K562 (cell line): ENCODE results near the gene LRRC7. TPM values are rescaled to one million over a fixed set of nuclear protein-coding genes. Genes with fewer than 3 reads are reported as not detected.

Source experiments
- ATAC-seq: fragments of 200-7000 bp; cut with Tn5 transposase; 3 replicates; pipeline ENCODE4 v1.9.1; 2020; ENCODE audit warnings: moderate library complexity
- BruUV-seq: library from RNA; stranded (reverse); fragments of 400-500 nt; replicated peaks from 2 replicates; lab custom pipeline; 2021; lab: Mats Ljungman, UMichigan
- CTCF ChIA-PET: fragments of 300-600 bp; formaldehyde crosslinking; extraction: SDS; loops from one replicate; lab custom pipeline; 2021; ENCODE audit warnings: low intra/inter-chr PET ratio; lab: Yijun Ruan, JAX
- POLR2A ChIA-PET: fragments of 300-600, 350-650 bp; sonication (Branson Sonifier 250); formaldehyde crosslinking; extraction: SDS; loops from one replicate; lab custom pipeline; 2021; ENCODE audit warnings: antibody characterized with exemption, inconsistent platforms; lab: Yijun Ruan, JAX
- DNase-seq, 4 experiments: peaks; one replicate each; pipeline versions ENCODE4 v3.0.0 to v3.0.0-alpha.2; 2011 to 2018; ENCODE audit warnings: low spot score in 3 of 4, mixed read lengths in 3 of 4; ENCODE audit errors: extremely low read depth in 1 of 4
- FAIRE-seq: peaks from 2 replicates; lab custom pipeline; 2011; peaks lifted over from hg19 to GRCh38; lab: Jason Lieb, UNC
- H2AFZ ChIP-seq: 2 replicates; pipeline ENCODE4 v1.6.0; 2011; ENCODE audit warnings: low read depth, low read length, control low read depth, inconsistent platforms
- H3K27ac ChIP-seq: fragments of 200-600 bp; 3 replicates; pipeline ENCODE4 v1.8.0; 2011; ENCODE audit warnings: low read depth, mild to moderate bottlenecking, control low read depth, inconsistent platforms, low read length, moderate library complexity, mixed read lengths; ENCODE audit errors: extremely low read depth
- H3K27me3 ChIP-seq, 2 experiments: fragments of 300-600 bp in 1 of 2; 2 replicates in 1 of 2; 3 replicates in 1 of 2; pipeline versions ENCODE4 v1.6.0 to v1.8.0; 2011; ENCODE audit warnings: inconsistent platforms in 2 of 2, low read length in 2 of 2, mild to moderate bottlenecking in 1 of 2, mixed read lengths in 1 of 2, moderate library complexity in 1 of 2; ENCODE audit not compliant: control insufficient read depth in 2 of 2, insufficient read depth in 2 of 2
- H3K36me3 ChIP-seq: fragments of 300-600 bp; 3 replicates; pipeline ENCODE4 v1.8.0; 2011; ENCODE audit warnings: mild to moderate bottlenecking, low read length, inconsistent platforms; ENCODE audit not compliant: control insufficient read depth, insufficient read depth
- H3K4me1 ChIP-seq, 2 experiments: fragments of 200-600 bp in 1 of 2; replicated peaks in 1 of 2; 2 replicates in 1 of 2; 3 replicates in 1 of 2; pipeline versions ENCODE4 v1.5.1 to v1.8.0; 2011; ENCODE audit warnings: inconsistent platforms in 2 of 2, low read length in 2 of 2, mild to moderate bottlenecking in 1 of 2, mixed read lengths in 1 of 2, moderate library complexity in 1 of 2; ENCODE audit not compliant: control insufficient read depth in 2 of 2, insufficient read depth in 2 of 2
- H3K4me2 ChIP-seq: 2 replicates; pipeline ENCODE4 v1.6.1; 2011; ENCODE audit warnings: low read length, control low read depth, inconsistent platforms, mixed read lengths; ENCODE audit not compliant: insufficient read depth
- H3K4me3 ChIP-seq: fragments of 200-600 bp; sonication (generic), shearing (Covaris generic); 2 replicates; pipeline ENCODE4 v1.5.1; 2016; ENCODE audit warnings: control low read depth, inconsistent platforms
- H3K79me2 ChIP-seq: fragments of 200-600 bp; 3 replicates; pipeline ENCODE4 v1.8.0; 2011; ENCODE audit warnings: low read length, inconsistent platforms; ENCODE audit not compliant: control insufficient read depth, insufficient read depth
- H3K9ac ChIP-seq, 2 experiments: 2 replicates each; pipeline versions ENCODE4 v1.6.0 to v1.6.1; 2011; ENCODE audit warnings: low read depth in 2 of 2, low read length in 2 of 2, control low read depth in 1 of 2, inconsistent platforms in 1 of 2, mild to moderate bottlenecking in 1 of 2, mixed read lengths in 1 of 2; ENCODE audit not compliant: insufficient read depth in 1 of 2
- H3K9me1 ChIP-seq: one replicate; pipeline ENCODE4 v1.6.0; 2011; ENCODE audit warnings: inconsistent platforms, mild to moderate bottlenecking, low read length, moderate library complexity; ENCODE audit not compliant: control insufficient read depth, insufficient read depth
- H3K9me3 ChIP-seq: replicated peaks from 2 replicates; pipeline ENCODE4 v1.5.1; 2011; ENCODE audit warnings: low read depth, low read length, inconsistent platforms; ENCODE audit not compliant: control insufficient read depth, insufficient read depth
- H4K20me1 ChIP-seq: replicated peaks from 2 replicates; pipeline ENCODE4 v1.6.1; 2011; ENCODE audit warnings: low read length, inconsistent platforms, mixed read lengths; ENCODE audit not compliant: control insufficient read depth, insufficient read depth
- ARID2 ChIP-seq: fragments of 450-650 bp; IDR thresholded peaks from 2 replicates; pipeline ENCODE4 v1.6.1; 2017; ENCODE audit warnings: antibody characterized with exemption, mild to moderate bottlenecking
- CEBPG ChIP-seq, 3 experiments: fragments of 200-800 bp in 1 of 3; sonication (Bioruptor generic) in 1 of 3; sonication (generic) in 1 of 3; formaldehyde crosslinking in 1 of 3; IDR thresholded peaks in 2 of 3; conservative IDR thresholded peaks in 1 of 3; 2 replicates each; pipeline versions ENCODE4 v1.6.1 to v1.8.0; 2016 to 2022; ENCODE audit warnings: missing compliant biosample characterization in 2 of 3, missing genetic modification characterization in 2 of 3, mild to moderate bottlenecking in 1 of 3, missing genetic modification reagents in 1 of 3
- DPF2 ChIP-seq: fragments of 450-650 bp; IDR thresholded peaks from 2 replicates; pipeline ENCODE4 v1.6.1; 2016
- KLF13 ChIP-seq: fragments of 450-650 bp; IDR thresholded peaks from 2 replicates; pipeline ENCODE4 v1.6.1; 2016; ENCODE audit warnings: missing genetic modification characterization, low read depth, mild to moderate bottlenecking, missing compliant biosample characterization, moderate library complexity, borderline replicate concordance
- SIRT6 ChIP-seq: IDR thresholded peaks from one replicate; pipeline ENCODE4 v1.6.1; 2012; ENCODE audit warnings: low read depth, mild to moderate bottlenecking, control low read depth, inconsistent platforms, low read length, moderate library complexity
- SOX6 ChIP-seq: fragments of 450-650 bp; IDR thresholded peaks from 2 replicates; pipeline ENCODE4 v1.6.1; 2014; ENCODE audit warnings: mild to moderate bottlenecking
- SPI1 ChIP-seq: IDR thresholded peaks from 2 replicates; pipeline ENCODE4 v1.6.1; 2011; ENCODE audit warnings: low read depth, low read length, control low read depth, borderline replicate concordance
- STAT5A ChIP-seq: IDR thresholded peaks from 2 replicates; pipeline ENCODE4 v1.6.1; 2012; ENCODE audit warnings: low read length, inconsistent platforms, borderline replicate concordance
- ZNF707 ChIP-seq: fragments of 250-450 bp; sonication (Bioruptor Pico); conservative IDR thresholded peaks from 2 replicates; pipeline ENCODE4 v1.8.0; 2022; ENCODE audit warnings: inconsistent platforms, mild to moderate bottlenecking, moderate library complexity
- ZNF75A ChIP-seq: fragments of 450-650 bp; formaldehyde crosslinking; IDR thresholded peaks from 2 replicates; pipeline ENCODE4 v1.4.0; 2020; ENCODE audit warnings: mild to moderate bottlenecking
- ZSCAN32 ChIP-seq: fragments of 450-650 bp; formaldehyde crosslinking; IDR thresholded peaks from 2 replicates; pipeline ENCODE4 v1.4.0; 2020; ENCODE audit warnings: mild to moderate bottlenecking, moderate library complexity
- WGBS: fragments of 100-300 bp; shearing (Covaris generic); methylation state at CpG from one replicate; pipeline ENCODE4 v1.1.6; 2016; ENCODE audit warnings: low coverage, mixed read lengths; ENCODE audit not compliant: insufficient coverage; ENCODE audit errors: missing lambda C conversion rate; 5-methylcytosine and 5-hydroxymethylcytosine counted together
- in situ Hi-C: fragments of 300-500 bp; cut with MboI; formaldehyde crosslinking; loops from 4 replicates; pipeline ENCODE4 v1.15.0; 2018; ENCODE audit warnings: inconsistent platforms, mixed read lengths
- intact Hi-C: fragments of 100-400 bp; cut with micrococcal nuclease; formaldehyde crosslinking; loops from 2 replicates; pipeline ENCODE4 v1.14.2; 2022
- polyA plus RNA-seq, 8 experiments: library from polyadenylated mRNA; depleted of rRNA in 4 of 8; stranded (reverse) in 5 of 8; unstranded in 3 of 8; fragments of >200 nt; fragmentation: Nextera tagmentation in 2 of 8; fragmentation: Illumina TruSeq in 1 of 8; extraction: Ambion mirVana in 2 of 8; extraction: Trizol in 1 of 8; gene quantifications; 2 replicates each; pipeline versions ENCODE4 v1.2.1 to v1.2.3, GENCODE V29; 2011 to 2014; ENCODE audit warnings: inconsistent platforms in 1 of 8, missing spikeins in 1 of 8
- total RNA-seq, 7 experiments: library from RNA; depleted of rRNA in 6 of 7; stranded (reverse); fragments of >200 nt in 6 of 7; fragmentation: Illumina TruSeq in 2 of 7; extraction: Trizol in 2 of 7; gene quantifications; 2 replicates each; pipeline versions ENCODE4 v1.2.1 to v1.2.3, GENCODE V29; 2011 to 2021; ENCODE audit warnings: low replicate concordance in 1 of 7
- TF ChIP-seq, protein P1 (sequence below), 2 experiments: fragments of 200-800 bp in 1 of 2; sonication (Bioruptor generic) in 1 of 2; sonication (generic) in 1 of 2; formaldehyde crosslinking in 1 of 2; IDR thresholded peaks in 1 of 2; conservative IDR thresholded peaks in 1 of 2; 2 replicates each; pipeline versions ENCODE4 v1.5.0 to v1.6.1; 2016 to 2020; ENCODE audit warnings: missing compliant biosample characterization in 1 of 2, missing genetic modification characterization in 1 of 2, missing genetic modification reagents in 1 of 2
- TF ChIP-seq, protein P2 (sequence below): fragments of 450-650 bp; IDR thresholded peaks from 2 replicates; pipeline ENCODE4 v1.6.1; 2016; ENCODE audit warnings: low read depth, mild to moderate bottlenecking, moderate library complexity
- TF ChIP-seq, protein P3 (sequence below): fragments of 250-450 bp; sonication (Bioruptor Pico); IDR thresholded peaks from 2 replicates; pipeline ENCODE4 v1.8.0; 2022; ENCODE audit warnings: moderate library complexity, mild to moderate bottlenecking, inconsistent platforms
- TF ChIP-seq, protein P4 (sequence below): sonication (generic); formaldehyde crosslinking; IDR thresholded peaks from 2 replicates; pipeline ENCODE4 v1.8.1; 2022; ENCODE audit warnings: missing genetic modification reagents
- TF ChIP-seq, protein P5 (sequence below): IDR thresholded peaks from 2 replicates; pipeline ENCODE4 v1.6.1; 2011; ENCODE audit not compliant: insufficient read length; ENCODE audit errors: extremely low read depth

The LRRC7 gene
- total and polyA plus RNA-seq, 9 of the 15 experiments (the other 6 are each of a cell fraction or from before 2014, with no cell fraction given), result 0.09 to 0.94 (median 0.49) TPM

DNA sequence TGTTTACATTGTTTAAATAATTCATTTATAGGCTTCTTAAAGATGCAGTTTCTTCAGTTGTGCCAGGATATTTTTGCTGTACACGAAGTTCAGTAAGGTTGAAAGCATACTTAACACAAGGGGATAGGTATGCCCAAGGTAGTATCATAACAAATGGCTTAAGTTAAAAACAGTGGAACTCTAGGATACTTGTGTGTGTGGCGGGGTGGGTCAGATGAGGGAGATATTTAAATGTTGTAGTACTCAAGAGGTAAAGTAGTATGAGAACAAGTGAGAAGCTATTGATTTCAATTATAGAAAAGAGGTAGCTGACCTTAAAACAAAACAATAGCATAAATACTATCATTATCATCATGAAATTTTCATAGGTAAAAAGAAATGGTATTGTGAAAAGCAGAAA, 6.2 kb downstream of the LRRC7 start:
- TF ChIP-seq ZNF707 (no peak), SPI1 (no peak), KLF13 (tag) (no peak), ZNF75A (CRISPR knock-in tag) (no peak), ARID2 (no peak), SIRT6 (no peak), ZSCAN32 (CRISPR knock-in tag) (no peak), DPF2 (no peak), STAT5A (no peak), CEBPG (CRISPR knock-in tag; IDR thresholded peaks at IDR 0.05) (no peak), CEBPG (tag; conservative IDR thresholded peaks at IDR 0.05 in 1 of 2, IDR thresholded peaks at IDR 0.05 in 1 of 2) (no peak), SOX6 (no peak)
- TF ChIP-seq, protein P1, sequence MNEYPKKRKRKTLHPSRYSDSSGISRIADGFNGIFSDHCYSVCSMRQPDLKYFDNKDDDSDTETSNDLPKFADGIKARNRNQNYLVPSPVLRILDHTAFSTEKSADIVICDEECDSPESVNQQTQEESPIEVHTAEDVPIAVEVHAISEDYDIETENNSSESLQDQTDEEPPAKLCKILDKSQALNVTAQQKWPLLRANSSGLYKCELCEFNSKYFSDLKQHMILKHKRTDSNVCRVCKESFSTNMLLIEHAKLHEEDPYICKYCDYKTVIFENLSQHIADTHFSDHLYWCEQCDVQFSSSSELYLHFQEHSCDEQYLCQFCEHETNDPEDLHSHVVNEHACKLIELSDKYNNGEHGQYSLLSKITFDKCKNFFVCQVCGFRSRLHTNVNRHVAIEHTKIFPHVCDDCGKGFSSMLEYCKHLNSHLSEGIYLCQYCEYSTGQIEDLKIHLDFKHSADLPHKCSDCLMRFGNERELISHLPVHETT (CRISPR knock-in tag; conservative IDR thresholded peaks at IDR 0.05 in 1 of 2, IDR thresholded peaks at IDR 0.05 in 1 of 2), result no peak
- TF ChIP-seq, protein P2, sequence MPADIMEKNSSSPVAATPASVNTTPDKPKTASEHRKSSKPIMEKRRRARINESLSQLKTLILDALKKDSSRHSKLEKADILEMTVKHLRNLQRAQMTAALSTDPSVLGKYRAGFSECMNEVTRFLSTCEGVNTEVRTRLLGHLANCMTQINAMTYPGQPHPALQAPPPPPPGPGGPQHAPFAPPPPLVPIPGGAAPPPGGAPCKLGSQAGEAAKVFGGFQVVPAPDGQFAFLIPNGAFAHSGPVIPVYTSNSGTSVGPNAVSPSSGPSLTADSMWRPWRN, result no peak
- TF ChIP-seq, protein P3, sequence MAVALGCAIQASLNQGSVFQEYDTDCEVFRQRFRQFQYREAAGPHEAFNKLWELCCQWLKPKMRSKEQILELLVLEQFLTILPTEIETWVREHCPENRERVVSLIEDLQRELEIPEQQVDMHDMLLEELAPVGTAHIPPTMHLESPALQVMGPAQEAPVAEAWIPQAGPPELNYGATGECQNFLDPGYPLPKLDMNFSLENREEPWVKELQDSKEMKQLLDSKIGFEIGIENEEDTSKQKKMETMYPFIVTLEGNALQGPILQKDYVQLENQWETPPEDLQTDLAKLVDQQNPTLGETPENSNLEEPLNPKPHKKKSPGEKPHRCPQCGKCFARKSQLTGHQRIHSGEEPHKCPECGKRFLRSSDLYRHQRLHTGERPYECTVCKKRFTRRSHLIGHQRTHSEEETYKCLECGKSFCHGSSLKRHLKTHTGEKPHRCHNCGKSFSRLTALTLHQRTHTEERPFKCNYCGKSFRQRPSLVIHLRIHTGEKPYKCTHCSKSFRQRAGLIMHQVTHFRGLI (CRISPR knock-in tag), result no peak
- TF ChIP-seq, protein P4, sequence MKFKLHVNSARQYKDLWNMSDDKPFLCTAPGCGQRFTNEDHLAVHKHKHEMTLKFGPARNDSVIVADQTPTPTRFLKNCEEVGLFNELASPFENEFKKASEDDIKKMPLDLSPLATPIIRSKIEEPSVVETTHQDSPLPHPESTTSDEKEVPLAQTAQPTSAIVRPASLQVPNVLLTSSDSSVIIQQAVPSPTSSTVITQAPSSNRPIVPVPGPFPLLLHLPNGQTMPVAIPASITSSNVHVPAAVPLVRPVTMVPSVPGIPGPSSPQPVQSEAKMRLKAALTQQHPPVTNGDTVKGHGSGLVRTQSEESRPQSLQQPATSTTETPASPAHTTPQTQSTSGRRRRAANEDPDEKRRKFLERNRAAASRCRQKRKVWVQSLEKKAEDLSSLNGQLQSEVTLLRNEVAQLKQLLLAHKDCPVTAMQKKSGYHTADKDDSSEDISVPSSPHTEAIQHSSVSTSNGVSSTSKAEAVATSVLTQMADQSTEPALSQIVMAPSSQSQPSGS (CRISPR knock-in tag), result no peak
- TF ChIP-seq, protein P5, sequence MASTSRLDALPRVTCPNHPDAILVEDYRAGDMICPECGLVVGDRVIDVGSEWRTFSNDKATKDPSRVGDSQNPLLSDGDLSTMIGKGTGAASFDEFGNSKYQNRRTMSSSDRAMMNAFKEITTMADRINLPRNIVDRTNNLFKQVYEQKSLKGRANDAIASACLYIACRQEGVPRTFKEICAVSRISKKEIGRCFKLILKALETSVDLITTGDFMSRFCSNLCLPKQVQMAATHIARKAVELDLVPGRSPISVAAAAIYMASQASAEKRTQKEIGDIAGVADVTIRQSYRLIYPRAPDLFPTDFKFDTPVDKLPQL, result no peak
- WGBS, result 18% methylated on average over 2 of the region's 2 CpGs
- H3K36me3 ChIP-seq, result no peaks in the 10 kb centered on the region
- H3K4me1 ChIP-seq, result no peaks in the 10 kb centered on the region; a peak in 2 of 5 replicates
- DNase-seq, result no peak
- H3K79me2 ChIP-seq, result no peaks in the 10 kb centered on the region
- no peak overlapping the region for H2AFZ ChIP-seq
- no peaks in the 10 kb centered on the region for H4K20me1 ChIP-seq
- ChIA-PET CTCF (no interaction called here), POLR2A (no interaction called here)
- no peaks in the 10 kb centered on the region for H3K9me1 ChIP-seq
- H3K27me3 ChIP-seq, result no peaks in the 10 kb centered on the region; a peak in 1 of 5 replicates
- no TSS peak for BruUV-seq
- no peak for FAIRE-seq
- no peak overlapping the region for H3K4me3 ChIP-seq
- in situ Hi-C loops, result no loop called here
- no peaks in the 10 kb centered on the region for H3K9me3 ChIP-seq
- no peak overlapping the region for H3K9ac ChIP-seq
- H3K4me2 ChIP-seq, result no peak overlapping the region
- H3K27ac ChIP-seq, result no peak overlapping the region
- ATAC-seq, result no peak
- intact Hi-C loops, result no loop called here
